Smooth muscle cell of the umbilical artery (primary cell): ENCODE data around the gene DNAJC17. TPM values are rescaled to one million over a fixed set of nuclear protein-coding genes. Genes with fewer than 3 reads are reported as not detected.

ENCODE experiments used
- total RNA-seq: library from RNA; depleted of rRNA; stranded (reverse); fragments of >200 nt; gene quantifications from 2 replicates; pipeline ENCODE4 v1.2.3, GENCODE V29; 2014

Gene DNAJC17, protein sequence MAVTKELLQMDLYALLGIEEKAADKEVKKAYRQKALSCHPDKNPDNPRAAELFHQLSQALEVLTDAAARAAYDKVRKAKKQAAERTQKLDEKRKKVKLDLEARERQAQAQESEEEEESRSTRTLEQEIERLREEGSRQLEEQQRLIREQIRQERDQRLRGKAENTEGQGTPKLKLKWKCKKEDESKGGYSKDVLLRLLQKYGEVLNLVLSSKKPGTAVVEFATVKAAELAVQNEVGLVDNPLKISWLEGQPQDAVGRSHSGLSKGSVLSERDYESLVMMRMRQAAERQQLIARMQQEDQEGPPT
- 7.7 and 27.2 TPM in 2 replicates for total RNA-seq

DNA sequence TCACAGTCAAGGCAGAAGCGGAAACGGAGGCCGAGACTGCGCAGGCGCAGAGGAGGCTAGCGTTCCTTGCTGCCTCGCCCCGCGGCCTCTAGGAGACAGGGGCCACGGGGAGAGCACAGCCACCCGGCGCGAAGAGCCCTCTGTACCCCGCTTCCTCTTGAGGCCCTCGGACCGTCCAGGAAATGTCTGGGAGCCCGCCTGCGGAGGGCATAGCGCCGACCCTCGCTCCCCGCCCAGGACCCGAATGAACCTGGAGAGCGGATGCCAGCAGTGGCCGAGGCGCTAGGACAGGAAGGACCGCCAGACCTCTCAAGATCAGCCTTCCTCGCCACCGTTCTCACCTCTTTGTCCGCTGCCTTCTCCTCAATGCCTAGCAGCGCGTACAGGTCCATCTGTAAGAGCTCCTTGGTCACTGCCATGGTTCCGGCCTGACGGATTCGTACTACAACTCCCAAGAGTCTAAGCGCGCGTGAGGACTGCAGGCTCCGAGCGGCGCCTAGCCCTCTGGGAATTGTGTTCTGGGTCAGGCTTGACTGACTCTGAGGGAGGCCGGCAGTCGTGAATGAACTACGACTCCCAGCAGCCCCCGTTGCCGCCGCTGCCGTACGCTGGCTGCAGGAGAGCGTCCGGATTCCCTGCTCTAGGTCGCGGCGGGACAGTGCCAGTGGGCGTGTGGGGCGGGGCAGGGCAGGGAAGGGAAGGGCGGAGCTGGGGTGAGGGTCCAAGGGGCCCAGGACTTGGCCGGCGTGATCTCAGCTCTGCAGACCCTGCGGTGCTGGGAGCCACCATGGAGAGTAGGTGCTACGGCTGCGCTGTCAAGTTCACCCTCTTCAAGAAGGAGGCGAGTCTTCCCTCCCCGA is at the start of gene DNAJC17, which contains the start of gene ZFYVE19:
DNAJC17 (minus strand) TSS at position 446 of the 860 bp plus-strand sequence; CDS start at position 419, 27 bp downstream.
ZFYVE19 (plus strand) TSS at position 62 of the 860 bp plus-strand sequence; CDS start at position 563, 501 bp downstream.

DNA sequence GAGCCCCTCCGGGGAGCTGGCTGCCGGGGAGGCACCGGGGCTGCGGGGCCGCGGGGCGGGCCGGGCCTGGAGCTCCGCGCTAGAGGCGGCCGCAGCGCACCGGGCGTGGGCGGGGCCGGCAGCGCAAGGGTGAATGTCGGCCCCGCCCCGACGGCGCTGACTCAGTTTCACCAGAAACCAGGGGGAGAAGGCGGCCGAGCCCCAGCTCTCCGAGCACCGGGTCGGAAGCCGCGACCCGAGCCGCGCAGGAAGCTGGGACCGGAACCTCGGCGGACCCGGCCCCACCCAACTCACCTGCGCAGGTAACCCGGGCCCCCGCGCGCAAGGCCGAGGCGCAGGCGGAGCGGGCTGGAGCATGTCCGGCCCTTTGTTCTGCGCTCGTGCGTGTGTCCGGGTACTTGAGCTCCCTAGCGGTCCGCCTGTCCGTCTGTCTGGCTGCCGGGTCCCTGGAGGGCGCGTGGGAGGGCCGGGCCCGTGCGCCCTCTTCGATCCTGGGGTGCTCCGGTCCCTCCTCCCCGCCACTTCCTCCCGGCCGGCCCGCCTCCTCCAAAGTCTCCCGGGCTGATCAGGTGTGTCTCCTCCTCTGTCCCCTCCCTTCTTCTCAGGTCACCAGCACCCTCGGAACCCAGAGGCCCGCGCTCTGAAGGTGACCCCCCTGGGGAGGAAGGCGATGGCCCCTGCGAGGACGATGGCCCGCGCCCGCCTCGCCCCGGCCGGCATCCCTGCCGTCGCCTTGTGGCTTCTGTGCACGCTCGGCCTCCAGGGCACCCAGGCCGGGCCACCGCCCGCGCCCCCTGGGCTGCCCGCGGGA is 36.8 kb upstream of the DNAJC17 start, which contains the start of gene SPINT1:
SPINT1 (plus strand) TSS at position 164 of the 811 bp plus-strand sequence; CDS start at position 671, 507 bp downstream.

DNA sequence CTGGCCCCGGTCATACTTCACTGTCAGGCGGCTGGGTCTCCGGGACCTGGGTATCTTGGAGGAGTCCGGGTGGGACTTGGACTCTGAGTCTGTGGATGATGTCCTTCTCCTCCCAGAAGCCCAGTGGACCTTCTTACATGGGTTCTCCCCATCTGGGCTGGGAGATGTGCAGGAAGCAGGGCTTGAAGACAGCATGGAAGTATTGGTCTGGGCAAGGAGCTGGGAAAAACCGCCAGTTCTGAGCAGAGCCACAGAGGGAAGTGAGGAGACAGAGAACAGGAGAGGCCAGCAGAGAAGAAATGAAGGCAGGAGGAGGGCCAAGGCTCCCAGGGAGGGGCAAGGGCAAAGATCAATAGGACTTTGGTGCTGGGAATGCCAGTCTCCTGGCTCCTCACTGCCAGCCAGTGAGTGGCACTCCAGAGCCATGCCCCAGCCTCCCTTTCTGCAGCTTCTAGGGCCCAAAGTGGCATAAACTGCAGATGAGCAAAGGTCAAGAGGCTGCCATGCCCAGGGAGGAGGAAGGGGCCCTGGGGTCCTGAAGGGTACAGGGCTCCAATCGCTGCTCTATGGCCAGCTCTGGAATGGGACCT is 21.3 kb upstream of the DNAJC17 start, which contains the start of gene PPP1R14D:
PPP1R14D (minus strand) TSS at position 262 of the 590 bp plus-strand sequence; CDS start at position 195, 67 bp downstream.

DNA sequence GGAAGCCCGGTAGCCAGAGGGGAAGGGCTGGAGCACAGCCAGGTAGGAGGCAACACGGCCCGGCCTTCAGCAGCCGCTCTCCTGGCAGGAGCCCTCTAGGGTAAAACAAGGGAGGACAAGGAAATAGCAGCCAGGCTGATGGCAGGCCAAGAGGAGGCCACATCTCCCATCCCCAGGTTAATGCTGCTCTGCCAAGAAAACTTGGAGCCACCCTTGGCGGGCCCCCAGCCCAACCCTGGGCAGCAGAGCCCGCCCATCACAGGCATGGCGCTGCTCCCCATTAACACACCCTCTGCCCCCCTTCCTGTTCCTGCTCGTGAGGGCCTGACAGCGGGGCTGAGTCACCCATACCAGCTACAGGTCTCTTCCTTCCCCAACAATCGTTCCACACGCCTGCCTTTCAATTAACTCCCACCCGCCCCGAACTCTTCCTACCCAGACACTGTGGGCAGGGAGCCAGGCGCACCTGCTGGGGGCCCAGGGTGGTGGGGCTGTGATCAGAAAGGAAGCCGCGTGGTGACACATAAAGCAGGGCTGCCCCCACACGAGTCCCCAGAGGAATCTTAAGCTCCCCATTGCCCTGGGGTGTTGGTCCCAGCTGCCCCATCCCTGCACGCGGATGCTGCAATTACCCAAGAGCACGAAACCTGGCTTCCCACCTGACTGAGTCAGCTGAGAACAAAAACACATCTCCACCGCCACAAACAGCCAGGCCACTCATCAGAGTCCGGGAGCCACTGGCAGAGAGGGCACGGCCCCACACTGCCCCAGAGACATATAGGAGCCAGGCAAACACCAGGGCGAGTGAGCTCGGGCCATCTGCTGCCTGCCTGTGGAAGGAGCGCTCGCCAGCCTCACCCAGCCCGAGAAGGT is 37.8 kb downstream of the DNAJC17 start, which contains the start of gene C15orf62:
C15orf62 (plus strand) TSS at position 707 of the 873 bp plus-strand sequence. CDS start 516 bp downstream, outside the sequence.

DNA sequence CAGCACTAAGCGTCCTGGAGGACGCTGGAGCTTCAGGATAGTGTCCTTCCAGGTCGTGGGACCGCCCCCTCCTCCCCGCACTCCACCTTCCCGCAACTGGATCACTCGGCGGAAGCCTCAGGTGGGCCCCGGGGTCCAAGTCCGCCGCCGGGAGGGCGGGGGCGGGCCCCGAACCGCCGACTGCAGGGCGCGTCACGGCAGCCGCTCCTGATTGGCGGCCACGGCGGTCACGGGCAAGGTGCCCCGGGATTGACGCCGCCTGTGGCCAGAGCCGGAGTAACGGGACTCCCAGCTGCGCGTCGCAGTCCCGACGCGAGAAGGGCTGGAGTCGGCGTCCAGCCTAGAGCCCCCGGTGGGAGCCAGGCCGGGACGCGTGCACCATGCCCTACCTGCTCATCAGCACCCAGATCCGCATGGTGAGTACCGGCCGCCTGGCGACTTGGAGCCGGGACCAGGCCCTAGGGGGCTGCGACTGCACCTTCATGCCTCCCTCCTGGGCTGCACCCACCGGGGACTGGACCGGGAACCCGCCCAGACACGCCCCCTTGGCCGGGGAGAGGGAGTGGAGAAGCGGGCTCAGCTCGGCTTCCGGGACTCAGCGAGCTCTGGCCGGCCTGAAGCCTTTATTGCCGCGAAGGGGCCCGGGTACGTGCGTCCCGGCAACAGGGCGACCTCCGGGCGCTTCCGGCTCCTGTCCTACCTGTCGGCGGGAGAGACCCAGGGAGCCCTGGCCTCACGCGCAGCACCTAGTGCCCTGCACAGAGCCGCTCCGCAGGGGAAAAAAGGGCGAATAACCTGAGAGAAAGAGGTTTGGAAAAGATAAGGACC is 43.3 kb downstream of the DNAJC17 start, which contains the start of gene GCHFR:
GCHFR (plus strand) TSS at position 268 of the 828 bp plus-strand sequence; CDS start at position 381, 113 bp downstream.

DNA sequence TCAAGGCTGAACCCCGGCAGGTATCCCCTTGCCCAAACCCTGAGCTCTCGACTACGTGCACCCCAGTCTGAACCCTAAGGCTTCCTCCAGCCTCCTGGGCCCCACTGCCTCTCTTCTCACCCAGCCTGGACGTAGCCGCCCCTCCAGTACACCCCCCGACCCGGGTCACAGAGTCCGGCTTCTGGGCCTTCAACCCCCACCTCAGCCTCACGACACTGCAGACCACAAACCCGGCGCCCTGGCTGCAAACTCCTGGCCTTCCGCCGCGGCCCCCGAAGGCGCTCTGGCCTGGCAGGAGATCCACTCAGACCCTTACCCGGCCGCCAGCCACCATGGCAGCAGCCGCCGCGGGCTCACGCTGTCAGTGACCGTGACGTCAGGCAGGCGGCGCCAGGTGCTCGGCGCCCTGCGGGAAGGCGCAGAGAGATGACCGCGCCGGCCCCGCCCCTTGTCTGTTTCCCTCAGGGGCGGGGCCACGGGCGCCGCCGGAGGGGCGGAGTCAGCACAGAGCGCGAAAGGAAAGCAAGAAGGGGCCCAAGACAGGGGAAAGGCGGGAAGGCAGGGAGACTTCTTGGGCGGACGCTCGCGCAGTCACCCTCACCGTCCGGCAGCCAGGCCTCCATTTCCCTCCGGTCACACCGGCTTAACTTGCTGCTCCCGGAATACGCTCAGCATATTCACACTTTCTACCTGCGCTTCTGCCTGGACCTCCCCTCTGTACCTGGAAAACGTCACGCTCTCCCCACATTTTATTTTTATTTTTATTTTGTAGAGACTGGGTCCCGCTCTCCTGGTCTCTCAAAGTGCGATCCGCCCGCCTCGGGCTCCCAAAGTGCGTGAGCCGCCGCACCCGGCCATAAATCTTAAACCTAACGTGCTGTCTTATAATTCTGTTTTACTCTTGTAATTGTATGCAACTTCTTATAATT is 52.1 kb downstream of the DNAJC17 start, which contains the start of gene RMDN3:
RMDN3 (minus strand) TSS at position 372 of the 929 bp plus-strand sequence. CDS start 471 bp downstream, outside the sequence.

Other genes with a start within 250 kb of the DNAJC17 start
- 17.0 and 21.1 TPM in 2 replicates for gene CCDC32, start 242.4 kb downstream of the DNAJC17 start, total RNA-seq
- gene RPUSD2, start 238.2 kb downstream of the DNAJC17 start, total RNA-seq, result 11.3 and 11.9 TPM in 2 replicates
- 1.2 and 14.2 TPM in 2 replicates for gene KNL1, start 213.2 kb downstream of the DNAJC17 start, total RNA-seq
- gene RAD51, start 112.3 kb downstream of the DNAJC17 start, total RNA-seq, result 0.30 and 4.8 TPM in 2 replicates
- 25.7 and 26.4 TPM in 2 replicates for gene RMDN3, start 52.2 kb downstream of the DNAJC17 start, total RNA-seq
- 0.60 and 2.4 TPM in 2 replicates for gene GCHFR, start 43.4 kb downstream of the DNAJC17 start, total RNA-seq
- under 0.01 and 0.05 TPM in 2 replicates for gene C15orf62, start 37.5 kb downstream of the DNAJC17 start, total RNA-seq
- gene ZFYVE19, start 384 bp downstream of the DNAJC17 start, total RNA-seq, result 15.1 and 19.3 TPM in 2 replicates
- not detected in 2 replicates for gene PPP1R14D, start 21.2 kb upstream of the DNAJC17 start, total RNA-seq
- gene SPINT1, start 36.6 kb upstream of the DNAJC17 start, total RNA-seq, result 0.30 and 0.78 TPM in 2 replicates
- gene RHOV, start 66.8 kb upstream of the DNAJC17 start, total RNA-seq, result under 0.01 TPM in 1 of 2 replicates, not detected in the other
- gene VPS18, start 87.0 kb upstream of the DNAJC17 start, total RNA-seq, result 49.3 and 53.2 TPM in 2 replicates
- 0.14 and 0.30 TPM in 2 replicates for gene DLL4, start 121.9 kb upstream of the DNAJC17 start, total RNA-seq
- 9.5 and 41.9 TPM in 2 replicates for gene CHAC1, start 146.0 kb upstream of the DNAJC17 start, total RNA-seq